Right kidney (tissue), 1 donor: ENCODE results near the gene RASSF7.

ENCODE experiments used
- DNase-seq: peaks from one replicate; pipeline ENCODE4 v3.0.0-alpha.2; 2016

Gene RASSF7

DNA sequence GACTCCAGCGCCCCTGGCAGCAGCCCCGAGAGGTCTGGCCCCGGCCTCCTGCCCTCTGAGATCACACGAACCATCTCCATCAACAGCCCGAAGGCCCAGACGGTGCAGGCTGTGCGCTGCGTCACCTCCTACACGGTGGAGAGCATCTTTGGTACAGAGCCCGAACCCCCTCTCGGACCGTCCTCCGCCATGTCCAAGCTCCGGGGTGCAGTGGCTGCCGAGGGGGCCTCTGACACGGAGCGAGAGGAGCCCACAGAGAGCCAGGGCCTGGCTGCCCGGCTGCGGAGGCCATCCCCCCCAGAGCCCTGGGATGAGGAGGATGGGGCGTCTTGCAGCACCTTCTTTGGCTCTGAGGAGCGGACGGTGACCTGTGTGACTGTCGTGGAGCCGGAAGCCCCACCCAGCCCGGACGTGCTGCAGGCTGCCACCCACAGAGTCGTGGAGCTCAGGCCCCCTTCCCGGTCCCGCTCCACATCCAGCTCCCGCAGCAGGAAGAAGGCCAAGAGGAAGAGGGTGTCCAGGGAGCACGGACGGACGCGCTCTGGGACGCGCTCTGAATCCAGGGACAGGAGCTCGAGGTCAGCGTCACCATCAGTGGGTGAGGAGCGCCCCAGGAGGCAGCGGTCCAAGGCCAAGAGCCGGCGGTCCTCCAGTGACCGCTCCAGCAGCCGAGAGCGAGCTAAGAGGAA, 47.3 kb downstream of the RASSF7 start:
- DNase-seq: no peak

- DNase-seq: no peak
Observed at GRCh38 chr11:608791-609251, 48.1 kb downstream of the RASSF7 start.

DNA sequence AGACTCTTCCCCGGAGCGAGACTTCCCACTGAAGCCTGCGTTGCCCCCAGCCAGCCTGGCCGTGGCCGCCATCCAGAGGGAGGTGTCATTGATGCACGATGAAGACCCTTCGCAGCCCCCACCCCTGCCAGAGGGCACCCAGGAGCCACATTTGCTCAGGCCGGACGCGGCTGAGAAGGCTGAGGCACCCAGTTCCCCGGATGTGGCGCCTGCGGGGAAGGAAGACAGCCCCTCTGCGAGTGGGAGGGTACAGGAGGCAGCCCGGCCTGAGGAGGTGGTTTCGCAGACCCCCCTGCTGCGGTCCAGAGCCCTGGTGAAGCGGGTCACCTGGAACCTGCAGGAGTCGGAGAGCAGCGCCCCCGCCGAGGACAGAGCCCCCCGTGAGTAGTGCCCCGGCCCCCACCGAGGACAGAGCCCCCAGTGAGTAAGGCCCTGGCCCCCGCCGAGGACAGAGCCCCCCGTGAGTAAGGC, 48.6 kb downstream of the RASSF7 start:
- DNase-seq: no peak

DNA sequence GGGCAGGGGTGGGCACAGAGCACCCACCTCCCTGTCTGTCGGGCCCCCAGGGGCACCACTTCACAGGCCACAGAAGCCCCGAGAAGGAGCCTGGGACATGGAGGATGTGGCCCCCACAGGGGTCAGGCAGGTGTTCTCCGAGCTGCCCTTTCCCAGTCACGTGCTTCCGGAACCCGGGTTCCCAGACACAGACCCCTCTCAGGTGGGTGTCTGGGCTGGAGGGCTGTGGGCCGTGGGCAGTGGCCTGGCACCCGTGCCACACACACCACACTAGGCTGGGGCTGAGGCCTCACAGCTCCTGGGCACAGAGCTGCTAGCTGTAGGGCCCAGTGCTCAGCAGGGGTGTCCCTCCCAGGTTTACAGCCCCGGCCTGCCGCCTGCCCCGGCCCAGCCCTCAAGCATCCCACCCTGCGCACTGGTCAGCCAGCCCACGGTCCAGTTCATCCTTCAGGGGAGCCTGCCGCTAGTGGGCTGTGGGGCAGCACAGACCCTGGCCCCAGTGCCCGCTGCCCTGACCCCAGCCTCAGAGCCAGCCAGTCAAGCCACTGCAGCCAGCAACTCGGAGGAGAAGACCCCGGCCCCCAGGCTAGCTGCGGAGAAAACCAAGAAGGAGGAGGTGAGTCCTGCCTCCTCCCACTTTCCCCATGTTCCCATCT, 49.5 kb downstream of the RASSF7 start:
- no peak for DNase-seq

GRCh38 chr11:611001-611996, 50.5 kb downstream of the RASSF7 start:
- no peak for DNase-seq

- no peak for DNase-seq
Observed at GRCh38 chr11:612201-612960, 51.6 kb downstream of the RASSF7 start.

GRCh38 chr11:612961-613300, 52.2 kb downstream of the RASSF7 start:
- no peak for DNase-seq

DNA sequence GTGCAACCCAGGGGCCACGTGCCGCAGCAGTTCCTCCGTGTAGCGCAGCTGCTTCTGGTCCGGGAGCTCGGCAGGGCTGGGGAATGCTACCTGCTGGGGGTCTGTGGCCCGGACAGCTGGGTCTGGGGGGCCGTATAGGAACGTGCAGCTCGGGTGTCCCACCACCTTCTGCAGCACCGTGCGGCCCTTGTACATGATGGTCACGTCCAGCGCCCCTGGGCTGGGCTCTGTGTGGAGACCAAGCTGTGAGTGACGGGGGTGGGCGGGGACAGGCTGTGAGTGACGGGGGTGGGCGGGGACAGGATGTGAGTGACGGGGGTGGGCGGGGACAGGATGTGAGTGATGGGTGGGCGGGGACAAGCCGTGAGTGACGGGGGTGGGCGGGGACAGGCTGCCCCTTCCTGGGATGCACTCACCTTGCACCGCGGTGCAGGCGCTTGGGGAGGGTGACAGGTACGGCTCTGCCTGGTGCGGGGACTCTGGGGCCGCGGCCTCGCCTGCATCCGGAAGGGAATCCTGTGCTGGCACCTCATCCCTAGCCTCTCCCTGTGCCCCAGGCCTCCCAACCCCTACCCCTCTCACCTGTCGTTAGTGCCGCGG, 52.7 kb downstream of the RASSF7 start:
- peak; percentile 28 for DNase-seq
